IPS-15b (cell line): ENCODE results near the gene EEF1A2.

ENCODE experiments used
- H3K27me3 ChIP-seq: one replicate; pipeline ENCODE4 v1.6.1; 2013; ENCODE audit warnings: low read length; ENCODE audit not compliant: control insufficient read depth, insufficient read depth
- H3K36me3 ChIP-seq: one replicate; pipeline ENCODE4 v1.6.1; 2013; ENCODE audit warnings: low read length; ENCODE audit not compliant: control insufficient read depth, insufficient read depth
- H3K4me1 ChIP-seq: one replicate; pipeline ENCODE4 v1.6.1; 2013; ENCODE audit warnings: mild to moderate bottlenecking, low read length; ENCODE audit not compliant: control insufficient read depth, insufficient read depth
- H3K4me3 ChIP-seq: one replicate; pipeline ENCODE4 v1.5.1; 2013; ENCODE audit warnings: low read depth, low read length
- H3K9ac ChIP-seq: one replicate; pipeline ENCODE4 v1.6.1; 2013; ENCODE audit warnings: low read depth, mild to moderate bottlenecking, low read length
- H3K9me3 ChIP-seq: one replicate; pipeline ENCODE4 v1.6.1; 2013; ENCODE audit warnings: mild to moderate bottlenecking, low read length; ENCODE audit not compliant: control insufficient read depth, insufficient read depth

The EEF1A2 gene

DNA sequence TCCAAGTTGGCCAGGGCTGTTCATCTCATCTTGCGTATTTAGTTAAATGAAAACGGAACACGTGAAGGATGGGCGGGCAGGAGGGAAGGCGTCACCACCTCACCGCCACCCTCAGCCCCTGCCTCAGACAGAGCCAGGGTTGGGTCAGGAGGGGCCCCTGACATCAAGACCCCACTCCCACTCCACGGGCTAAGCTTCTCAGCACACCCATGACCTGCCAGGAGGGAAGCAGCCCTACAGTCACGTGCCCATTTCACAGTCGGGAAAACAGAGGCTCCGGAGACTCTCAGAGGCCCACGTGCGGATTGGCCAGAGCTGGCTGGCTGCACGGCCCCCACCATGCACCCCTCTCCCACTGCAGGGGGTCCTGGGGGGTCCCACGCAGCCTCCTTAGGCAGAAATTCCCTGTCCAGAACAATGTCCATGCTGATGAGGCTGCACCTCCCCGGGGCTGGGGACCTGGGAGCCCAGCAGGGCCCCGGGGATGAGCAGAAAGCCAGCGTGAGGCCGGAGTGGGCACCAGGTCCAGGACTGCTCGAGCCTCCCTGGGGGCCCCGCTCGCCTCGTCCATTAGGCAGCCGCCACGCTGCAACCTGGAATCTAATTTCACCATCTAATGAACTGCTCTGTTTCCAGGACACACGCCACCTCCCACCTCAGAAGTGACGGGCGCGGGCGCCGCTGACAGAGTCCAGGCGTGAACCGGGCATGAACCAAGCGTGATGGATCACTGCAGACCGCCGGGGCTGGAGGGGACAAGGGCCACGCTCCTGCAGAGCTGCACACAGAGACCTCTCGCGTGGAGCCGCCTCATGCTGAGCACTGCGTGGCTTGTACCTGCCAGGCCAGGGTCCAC, 42.2 kb downstream of the EEF1A2 start:
- Histone ChIP-seq H3K4me3 (no peak overlapping the region), H3K9ac (no peak overlapping the region), H3K9me3 (no peaks in the 10 kb centered on the region), H3K36me3 (peaks cover 4% of the 10 kb centered on the region), H3K4me1 (no peaks in the 10 kb centered on the region), H3K27me3 (no peaks in the 10 kb centered on the region)

DNA sequence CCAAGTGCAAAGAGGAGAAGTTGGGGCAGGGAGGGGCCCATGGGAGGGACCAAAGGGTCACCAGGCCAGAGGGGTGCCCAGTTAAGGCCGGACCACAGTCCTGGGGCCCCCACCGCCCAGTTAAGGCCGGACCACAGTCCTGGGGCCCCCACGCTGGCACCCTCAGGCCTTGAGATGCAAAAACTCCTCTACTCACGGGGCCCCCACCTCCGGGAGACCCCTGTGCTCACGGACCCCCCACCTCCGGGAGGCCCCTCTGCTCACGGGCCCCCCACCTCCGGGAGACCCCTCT, 43.4 kb downstream of the EEF1A2 start:
- no peaks in the 10 kb centered on the region for H3K4me1 ChIP-seq
- no peaks in the 10 kb centered on the region for H3K9me3 ChIP-seq
- H3K4me3 ChIP-seq = no peak overlapping the region
- no peaks in the 10 kb centered on the region for H3K27me3 ChIP-seq
- H3K9ac ChIP-seq = no peak overlapping the region
- peaks cover 4% of the 10 kb centered on the region for H3K36me3 ChIP-seq

DNA sequence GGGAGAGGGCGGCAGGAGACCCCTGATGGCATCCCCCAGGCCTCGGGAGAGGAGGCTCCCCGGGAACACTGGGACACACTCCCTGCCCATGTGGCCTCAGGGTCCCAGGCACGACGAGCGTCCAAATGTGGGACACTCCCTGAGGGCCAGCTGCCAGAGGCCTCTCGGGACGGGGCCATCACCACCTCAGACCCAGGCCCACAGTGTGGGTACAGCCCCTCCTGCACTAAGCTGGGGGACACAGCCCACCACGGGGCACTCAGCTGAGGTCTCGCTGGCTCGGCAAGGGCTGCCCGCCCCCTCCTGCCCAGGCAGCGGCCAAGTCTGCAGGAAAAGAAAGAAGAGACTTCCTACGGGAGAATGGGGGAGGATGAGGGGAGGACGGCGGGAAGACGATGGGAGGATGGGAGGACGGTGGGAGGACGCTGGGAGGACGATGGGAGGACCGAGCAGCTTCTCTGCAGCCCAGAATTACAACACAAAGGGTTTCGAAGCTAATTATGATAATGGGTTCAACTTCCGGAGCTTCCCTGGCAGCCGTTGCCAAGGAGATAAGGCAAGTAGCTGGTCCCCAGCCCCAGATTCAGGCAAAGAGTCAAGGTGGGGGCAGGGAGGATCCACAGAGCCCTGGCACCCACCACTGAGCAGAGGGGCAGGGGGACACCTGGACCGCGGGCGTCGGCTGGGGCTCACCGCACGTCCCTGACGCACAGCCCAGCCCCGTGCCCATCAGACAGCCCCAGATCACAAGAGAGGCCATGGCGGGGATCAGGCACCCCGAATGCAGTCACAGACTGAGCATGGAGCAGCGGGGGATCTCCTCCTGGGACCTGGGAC, 43.9 kb downstream of the EEF1A2 start:
- no peaks in the 10 kb centered on the region for H3K27me3 ChIP-seq
- H3K9ac ChIP-seq = no peak overlapping the region
- no peaks in the 10 kb centered on the region for H3K4me1 ChIP-seq
- H3K9me3 ChIP-seq = no peaks in the 10 kb centered on the region
- H3K36me3 ChIP-seq = peaks cover 4% of the 10 kb centered on the region
- no peak overlapping the region for H3K4me3 ChIP-seq

DNA sequence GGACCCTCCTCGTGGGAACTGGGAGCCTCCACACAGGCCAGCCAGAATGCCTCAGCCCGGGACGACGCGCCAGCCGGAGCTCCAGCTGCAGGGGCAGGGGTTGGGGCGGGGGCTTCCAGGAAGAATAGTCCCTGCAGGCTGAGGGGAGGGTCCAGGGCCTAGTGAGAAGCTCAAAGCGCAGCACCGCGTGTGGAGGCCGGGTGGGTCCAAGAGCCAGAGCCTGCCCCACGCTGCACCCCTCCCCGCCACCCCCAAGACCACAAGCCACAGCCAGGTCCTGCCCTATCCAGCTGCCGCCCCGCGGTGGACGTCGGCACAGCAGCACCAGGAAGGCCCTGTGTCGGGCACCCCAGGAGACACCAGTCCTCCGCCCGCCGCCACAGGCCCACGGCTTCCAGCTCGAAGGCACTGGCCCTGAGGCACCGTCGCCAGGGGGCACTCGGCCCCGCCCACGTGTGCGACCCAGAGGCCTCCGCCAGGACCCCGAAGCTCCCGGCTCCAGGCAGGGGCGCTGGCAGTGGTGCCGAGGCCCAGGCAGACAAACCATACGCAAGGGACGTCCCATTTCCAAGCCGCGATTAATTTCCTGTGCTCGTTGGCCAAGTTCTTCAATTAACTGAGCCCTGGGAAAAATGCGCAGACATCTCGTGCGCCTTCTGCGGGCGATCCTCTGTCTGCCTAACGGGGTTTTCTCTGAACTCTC, 45.9 kb downstream of the EEF1A2 start:
- Histone ChIP-seq H3K4me1 (no peaks in the 10 kb centered on the region), H3K9me3 (no peaks in the 10 kb centered on the region), H3K36me3 (no peaks in the 10 kb centered on the region), H3K27me3 (no peaks in the 10 kb centered on the region), H3K4me3 (no peak overlapping the region), H3K9ac (no peak overlapping the region)

DNA sequence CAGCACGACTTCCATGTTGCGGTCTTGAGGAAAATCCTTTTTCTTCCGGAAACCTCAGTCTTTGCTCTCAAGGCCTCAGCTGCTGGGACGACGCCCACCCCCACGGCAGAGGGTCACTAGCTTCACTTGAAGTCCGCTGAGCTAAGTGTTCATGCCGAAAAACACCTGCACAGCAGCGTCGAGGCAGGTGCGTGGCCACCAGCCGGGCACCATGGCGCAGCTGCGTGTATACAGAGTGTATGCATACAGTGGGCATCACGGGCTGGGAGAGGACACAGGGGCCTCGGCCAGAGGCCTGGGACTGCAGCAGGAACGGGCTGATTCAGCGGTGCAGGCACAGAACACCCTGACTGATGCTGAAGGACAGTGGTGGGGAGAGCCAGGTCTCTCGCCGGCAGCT, 46.5 kb downstream of the EEF1A2 start:
- H3K4me1 ChIP-seq = no peaks in the 10 kb centered on the region
- no peak overlapping the region for H3K9ac ChIP-seq
- H3K27me3 ChIP-seq = no peaks in the 10 kb centered on the region
- no peaks in the 10 kb centered on the region for H3K9me3 ChIP-seq
- no peak overlapping the region for H3K4me3 ChIP-seq
- H3K36me3 ChIP-seq = no peaks in the 10 kb centered on the region

DNA sequence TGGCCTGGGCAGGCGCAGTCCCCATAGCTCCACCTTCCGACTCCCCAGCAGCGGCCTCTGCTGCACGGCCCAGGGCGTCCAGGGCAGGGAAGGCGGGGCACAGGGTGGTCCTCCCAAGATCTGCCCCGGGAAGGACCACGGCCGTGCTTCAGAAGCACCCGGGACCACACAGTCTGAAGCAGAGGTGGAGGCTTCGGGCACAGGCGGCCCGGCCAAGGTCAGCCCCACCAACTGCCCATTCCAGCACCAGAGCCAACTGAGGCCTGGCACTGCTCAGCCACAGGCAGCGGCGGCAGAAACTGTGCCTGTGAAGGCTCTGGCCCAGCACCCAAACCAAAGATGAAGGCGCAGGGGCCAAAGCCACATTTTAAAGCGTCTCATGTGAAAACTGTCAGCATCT, 47.1 kb downstream of the EEF1A2 start:
- Histone ChIP-seq H3K9me3 (no peaks in the 10 kb centered on the region), H3K27me3 (no peaks in the 10 kb centered on the region), H3K36me3 (no peaks in the 10 kb centered on the region), H3K9ac (no peak overlapping the region), H3K4me1 (no peaks in the 10 kb centered on the region), H3K4me3 (no peak overlapping the region)

DNA sequence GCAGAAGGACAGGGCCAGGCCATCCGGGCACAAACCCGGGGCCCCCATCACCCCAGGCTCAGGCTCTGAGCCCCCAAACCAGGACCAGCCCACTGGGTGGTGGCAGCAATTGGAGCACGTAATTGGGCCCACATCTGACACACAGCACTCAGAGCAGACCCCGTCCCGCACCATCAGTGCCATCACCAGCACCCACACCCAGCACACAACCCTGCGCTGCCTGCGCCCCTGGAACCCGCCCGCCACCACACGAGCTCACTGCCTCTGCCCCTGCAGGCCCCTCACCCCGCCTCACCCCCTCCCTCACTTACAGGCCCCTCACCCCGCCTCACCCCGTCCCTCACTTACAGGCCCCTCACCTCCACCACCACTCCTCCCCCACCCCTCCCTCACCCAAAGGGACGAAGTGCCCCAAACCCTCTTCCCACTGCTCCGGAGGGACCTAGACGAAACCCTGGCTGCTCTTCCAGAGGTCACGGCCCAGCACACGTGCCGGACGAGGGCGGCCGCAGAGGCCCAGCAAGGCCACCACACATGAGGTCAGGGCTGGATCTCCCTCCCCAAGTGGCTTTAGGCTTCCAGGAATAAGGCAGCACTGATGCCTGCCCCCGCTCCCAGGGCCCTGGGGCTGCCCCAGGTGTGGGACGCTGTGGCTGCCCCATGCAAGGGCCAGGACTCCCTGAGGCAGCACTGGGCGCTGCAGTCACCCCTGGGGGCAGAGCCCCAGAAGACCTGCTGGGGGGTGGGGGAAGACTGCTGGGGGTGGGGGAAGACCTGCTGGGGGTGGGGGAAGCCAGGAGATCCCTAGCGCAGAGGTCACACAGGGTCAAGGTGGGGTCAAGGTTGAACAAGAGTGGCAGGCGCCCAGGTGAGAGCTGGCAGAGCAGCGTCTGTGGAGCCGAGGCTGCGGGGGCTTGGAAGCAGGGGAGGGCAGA, 48.8 kb downstream of the EEF1A2 start:
- no peak overlapping the region for H3K4me3 ChIP-seq
- H3K36me3 ChIP-seq = no peaks in the 10 kb centered on the region
- H3K4me1 ChIP-seq = no peaks in the 10 kb centered on the region
- no peaks in the 10 kb centered on the region for H3K9me3 ChIP-seq
- no peak overlapping the region for H3K9ac ChIP-seq
- no peaks in the 10 kb centered on the region for H3K27me3 ChIP-seq

DNA sequence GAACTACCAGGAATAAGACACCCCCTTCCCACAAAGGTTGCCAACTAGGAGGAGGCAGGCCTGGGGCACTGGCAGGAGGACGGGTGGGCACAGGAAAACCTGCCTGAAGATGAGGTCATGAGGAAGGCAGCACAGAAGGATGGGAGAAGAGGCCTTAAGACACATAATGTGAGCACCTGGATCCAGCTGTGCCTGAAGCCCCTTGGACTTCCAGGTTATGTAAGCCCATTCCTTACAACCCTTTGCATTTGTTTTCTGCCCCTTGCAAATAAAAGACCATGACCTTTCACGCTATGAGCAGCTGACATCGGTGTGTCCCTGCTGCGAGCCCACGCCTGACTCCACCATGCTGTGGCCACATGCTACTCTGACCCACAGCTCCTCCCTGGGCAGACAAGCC, 49.9 kb downstream of the EEF1A2 start:
- Histone ChIP-seq H3K27me3 (no peaks in the 10 kb centered on the region), H3K9ac (no peak overlapping the region), H3K36me3 (peaks cover 3% of the 10 kb centered on the region), H3K4me3 (no peak overlapping the region), H3K9me3 (no peaks in the 10 kb centered on the region), H3K4me1 (no peaks in the 10 kb centered on the region)

DNA sequence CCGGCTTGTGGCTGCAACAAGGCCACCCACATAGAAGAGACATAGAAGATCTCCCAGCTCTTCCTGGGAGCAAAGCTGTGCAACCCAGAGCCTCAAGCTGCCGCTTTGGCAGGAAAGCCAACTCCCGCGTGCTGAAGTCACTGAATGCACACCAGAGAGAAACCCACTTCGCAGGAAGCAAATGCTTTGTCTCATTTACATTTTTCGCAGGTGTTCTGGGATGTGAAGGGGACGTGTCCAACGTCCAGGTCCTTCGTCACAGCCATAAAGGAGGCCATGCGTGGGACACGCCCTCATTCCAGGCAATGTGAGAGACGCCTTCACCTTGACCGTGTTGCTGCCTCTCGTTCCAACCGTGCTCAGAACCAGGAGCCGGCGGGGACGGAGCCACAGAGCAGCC, 50.9 kb downstream of the EEF1A2 start:
- H3K36me3 ChIP-seq = peaks cover 4% of the 10 kb centered on the region
- H3K9me3 ChIP-seq = no peaks in the 10 kb centered on the region
- no peak overlapping the region for H3K4me3 ChIP-seq
- H3K27me3 ChIP-seq = no peaks in the 10 kb centered on the region
- H3K4me1 ChIP-seq = no peaks in the 10 kb centered on the region
- H3K9ac ChIP-seq = no peak overlapping the region

DNA sequence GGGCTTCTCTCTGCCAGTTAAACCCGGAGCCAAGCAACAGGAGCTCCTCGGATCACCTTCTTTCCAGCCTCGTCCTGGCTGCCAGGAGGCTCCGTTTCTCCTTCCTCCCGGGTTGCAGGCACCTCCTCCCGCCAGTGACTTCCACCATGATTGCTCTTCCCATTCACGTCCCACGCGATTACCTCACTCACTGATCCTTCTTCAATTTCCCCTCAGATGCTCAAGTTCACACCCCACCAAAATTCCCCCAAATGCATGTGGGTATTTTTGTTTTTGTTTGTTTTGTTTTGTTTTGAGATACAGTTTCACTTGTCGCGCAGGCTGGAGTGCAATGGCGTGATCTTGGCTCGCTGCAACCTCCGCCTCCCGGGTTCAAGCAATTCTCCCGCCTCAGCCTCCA, 51.6 kb downstream of the EEF1A2 start:
- H3K36me3 ChIP-seq = peaks cover 4% of the 10 kb centered on the region
- no peaks in the 10 kb centered on the region for H3K9me3 ChIP-seq
- no peak overlapping the region for H3K4me3 ChIP-seq
- H3K27me3 ChIP-seq = no peaks in the 10 kb centered on the region
- H3K4me1 ChIP-seq = no peaks in the 10 kb centered on the region
- no peak overlapping the region for H3K9ac ChIP-seq
